HG02759 (cell line): ENCODE results near the gene COBL.

Experiments
- ATAC-seq: cut with Tn5 transposase; IDR thresholded peaks from one replicate; pipeline ENCODE4 v1.9.1; 2021; ENCODE audit warnings: mild to moderate bottlenecking, moderate library complexity; ENCODE audit not compliant: unreplicated experiment

The COBL gene

GRCh38 chr7:51278797-51279196 is 37.8 kb downstream of the COBL start:
- ATAC-seq: no peak

DNA sequence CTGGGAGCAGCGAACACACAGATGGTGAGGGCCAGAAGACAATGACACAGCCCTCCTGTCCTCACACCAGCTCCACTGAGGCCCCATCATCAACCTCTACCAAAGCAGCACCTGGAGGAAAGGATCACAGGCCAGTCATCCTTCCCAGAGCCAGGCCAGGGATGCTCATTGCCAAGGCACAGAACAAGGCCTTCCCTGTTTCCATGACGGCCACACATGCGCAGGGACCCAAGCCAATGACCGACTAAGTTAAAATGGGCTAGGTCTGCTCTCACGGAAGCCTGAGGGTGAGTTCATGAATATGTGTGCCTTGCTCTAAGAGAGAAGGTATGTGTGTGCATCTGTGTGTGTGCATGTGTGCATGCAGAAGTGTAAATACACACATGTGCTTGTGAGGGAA is 39.6 kb downstream of the COBL start:
- no peak for ATAC-seq

DNA sequence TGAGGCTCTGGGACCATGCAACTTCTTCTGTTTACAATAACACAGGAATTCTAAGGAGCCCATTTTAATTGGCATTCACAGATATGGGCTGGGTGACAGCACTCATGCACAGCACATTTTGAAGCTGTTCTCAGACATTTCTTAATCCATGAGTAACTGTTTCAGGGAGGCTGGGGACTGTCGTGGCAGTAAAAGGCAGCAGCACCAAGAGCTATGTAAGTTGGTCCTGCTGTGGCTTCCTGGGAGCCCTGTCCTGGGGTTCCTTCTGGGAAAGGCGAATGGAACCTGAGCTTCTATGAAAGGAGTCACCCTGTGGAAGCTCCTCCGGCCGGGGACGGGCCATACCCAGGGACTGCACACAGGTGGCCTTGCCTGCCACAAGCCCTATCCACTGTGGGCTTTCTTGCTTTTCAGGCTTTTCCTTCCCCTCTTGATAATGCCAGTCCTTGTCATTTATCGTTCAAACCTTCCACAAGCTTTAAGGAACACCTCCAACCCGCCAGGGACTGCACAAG is 40.5 kb downstream of the COBL start:
- no peak for ATAC-seq

DNA sequence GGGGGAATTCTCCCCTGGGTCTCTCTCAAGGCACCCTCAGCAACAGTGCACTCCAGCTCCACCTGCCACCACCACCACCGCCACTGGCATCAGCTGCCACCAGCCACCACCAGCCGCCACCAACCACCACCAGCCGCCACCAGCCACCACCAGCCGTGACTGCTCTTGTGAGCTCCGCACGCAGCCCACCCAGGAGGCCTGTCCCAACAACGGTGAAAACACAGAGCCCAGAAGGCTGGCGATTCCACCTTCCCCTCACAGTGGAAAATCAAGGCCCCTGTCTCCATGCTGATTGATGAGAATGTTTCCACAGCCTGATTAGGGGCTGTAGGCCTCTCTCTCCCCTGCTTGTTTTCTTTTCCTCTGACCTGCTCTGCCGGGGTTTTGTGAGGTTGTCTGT is 41.1 kb downstream of the COBL start:
- ATAC-seq: no peak

DNA sequence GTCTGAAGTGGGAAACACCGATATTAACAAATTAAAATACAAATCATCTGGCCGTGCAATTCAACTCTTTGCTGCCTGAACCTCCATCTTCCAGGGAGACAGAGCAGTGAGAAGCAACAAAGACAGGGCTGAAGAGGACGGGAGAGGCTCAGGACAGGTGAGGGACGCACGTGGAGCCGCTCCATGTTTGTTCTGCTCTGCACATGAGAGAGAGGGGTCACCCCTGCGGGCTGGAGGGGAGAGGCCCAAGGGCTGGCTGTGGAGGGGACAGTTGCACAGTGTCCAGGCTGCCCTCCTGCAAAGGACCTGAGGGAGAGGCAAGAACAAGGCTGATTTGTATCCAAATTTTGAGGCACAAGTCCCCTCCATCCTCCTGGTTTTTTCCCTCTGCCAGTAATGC is 41.7 kb downstream of the COBL start:
- no peak for ATAC-seq

DNA sequence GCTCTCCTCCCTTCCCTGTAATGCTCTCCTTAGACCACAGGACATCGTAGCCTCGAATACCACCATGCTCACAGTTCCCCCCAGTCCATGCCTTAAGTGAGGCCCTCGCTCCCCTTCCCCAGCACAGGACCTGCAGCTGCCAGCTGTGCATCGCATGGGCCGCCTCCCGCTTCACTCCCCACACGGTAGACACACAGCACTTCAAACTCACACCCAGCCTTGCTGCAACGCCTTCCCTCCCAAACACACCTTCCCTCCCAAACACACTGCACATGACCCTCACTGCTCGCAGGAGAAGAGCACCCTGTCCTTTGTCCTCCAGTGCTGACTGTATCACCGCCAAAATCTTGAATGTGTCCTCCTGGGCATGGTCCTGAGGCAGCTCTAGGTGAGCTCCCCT is 42.6 kb downstream of the COBL start:
- no peak for ATAC-seq

DNA sequence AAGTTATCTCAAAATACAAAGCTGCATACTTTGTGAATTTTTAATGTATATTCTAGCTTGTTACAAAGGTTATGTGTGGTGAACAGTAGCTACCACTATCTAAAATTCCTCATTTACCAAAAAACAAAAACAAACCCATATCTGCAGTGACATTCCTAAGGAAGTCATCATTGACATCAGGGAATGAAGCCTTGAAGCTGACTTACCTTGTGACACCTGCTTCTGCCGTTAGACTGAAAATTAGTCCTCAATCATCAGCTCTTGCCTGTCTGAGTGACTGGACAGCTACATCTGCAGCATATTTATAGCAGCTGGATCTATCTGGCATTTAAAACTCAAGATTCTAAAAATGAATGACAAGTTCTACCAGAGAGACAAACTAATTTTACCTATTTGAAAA is 43.2 kb downstream of the COBL start:
- ATAC-seq: no peak

GRCh38 chr7:51270965-51271364 is 45.6 kb downstream of the COBL start:
- no peak for ATAC-seq

DNA sequence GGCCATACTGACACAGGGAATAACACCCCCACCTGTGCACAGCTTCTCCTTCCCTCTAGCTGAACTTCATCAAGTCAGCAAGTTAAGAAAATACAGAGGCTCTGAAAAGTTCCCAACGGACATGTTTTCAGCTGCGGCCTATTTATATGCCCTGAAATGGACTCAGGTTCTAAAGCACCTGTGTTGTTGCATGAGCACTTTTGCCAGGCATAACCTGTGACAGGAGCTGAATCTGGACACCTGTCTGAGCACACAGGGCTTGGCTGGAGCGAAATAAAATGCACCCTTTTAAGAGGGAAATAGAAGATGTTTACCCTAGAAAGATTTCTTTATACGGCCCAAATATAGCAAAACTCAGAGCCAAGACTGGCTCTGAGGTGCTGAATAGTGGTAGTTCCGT is 46.7 kb downstream of the COBL start:
- no peak for ATAC-seq

GRCh38 chr7:51269321-51269720 is 47.3 kb downstream of the COBL start:
- no peak for ATAC-seq

- ATAC-seq: no peak
Measured at GRCh38 chr7:51268859-51269258, 47.8 kb downstream of the COBL start.

GRCh38 chr7:51267169-51267568 is 49.4 kb downstream of the COBL start:
- ATAC-seq: no peak

DNA sequence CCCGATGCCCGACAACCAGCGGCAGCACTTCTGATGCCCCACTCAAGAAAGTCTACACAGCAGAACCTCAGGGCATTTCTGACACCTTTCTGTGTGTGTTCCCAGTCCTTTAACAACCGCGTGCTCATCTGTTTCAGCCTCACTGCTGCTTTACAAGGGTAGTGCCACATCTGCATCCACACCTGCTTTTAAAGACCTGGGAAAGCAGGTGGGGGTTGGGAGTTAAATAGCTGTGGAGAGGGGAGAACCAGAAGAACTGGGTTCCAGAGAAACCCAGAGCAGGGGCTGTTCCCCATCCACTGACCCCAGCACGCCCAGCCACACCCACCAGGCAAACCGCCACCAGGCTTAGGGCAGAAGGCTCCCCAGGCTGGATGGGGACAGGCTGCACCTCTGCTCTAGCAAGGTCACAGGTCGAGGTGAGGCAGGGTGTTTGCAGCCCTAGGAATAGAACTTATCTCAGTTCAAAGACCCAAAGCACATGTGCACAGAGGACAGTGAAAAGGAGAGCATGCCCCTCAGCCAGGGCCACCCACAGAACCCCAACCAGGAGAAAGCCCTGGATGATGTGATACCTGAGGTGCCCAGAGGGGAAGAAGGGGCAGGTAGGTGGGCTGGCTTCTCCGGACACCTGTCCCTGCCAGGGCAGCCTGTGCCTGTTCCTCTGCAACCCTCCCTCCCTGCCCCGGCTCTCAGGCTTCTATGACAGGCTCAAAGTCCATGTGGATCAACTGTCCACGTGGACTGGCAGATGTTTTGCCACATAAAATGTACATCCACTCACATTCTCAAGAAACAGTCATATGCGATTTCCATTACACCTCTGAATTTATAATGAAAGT is 51.3 kb downstream of the COBL start:
- no peak for ATAC-seq

- ATAC-seq: no peak
Measured at GRCh38 chr7:51263631-51264484, 52.8 kb downstream of the COBL start.

- no peak for ATAC-seq
Measured at GRCh38 chr7:51262796-51263531, 53.6 kb downstream of the COBL start.

- ATAC-seq: no peak
Measured at GRCh38 chr7:51261950-51262795, 54.4 kb downstream of the COBL start.

- ATAC-seq: no peak
Measured at GRCh38 chr7:51261117-51261835, 55.3 kb downstream of the COBL start.

DNA sequence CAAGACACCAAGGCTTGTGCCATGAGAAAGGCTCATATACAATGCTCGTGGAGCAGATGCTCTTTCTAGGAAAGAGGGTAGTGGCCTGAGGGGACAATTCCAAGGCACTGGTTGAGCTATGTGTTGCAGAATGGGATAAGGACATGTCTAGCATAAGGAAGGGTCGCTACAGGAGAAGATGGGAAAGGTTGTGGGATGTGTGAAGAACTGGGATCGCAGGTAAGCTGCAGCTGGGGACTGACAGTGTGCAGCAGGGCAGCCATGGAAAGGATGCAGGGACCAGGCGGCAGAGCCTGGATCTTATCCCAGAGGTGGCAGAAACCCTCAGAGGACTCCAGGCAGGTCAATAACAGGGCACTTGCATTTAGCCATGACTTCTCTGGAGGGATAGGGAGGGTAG is 56.1 kb downstream of the COBL start:
- ATAC-seq: no peak

DNA sequence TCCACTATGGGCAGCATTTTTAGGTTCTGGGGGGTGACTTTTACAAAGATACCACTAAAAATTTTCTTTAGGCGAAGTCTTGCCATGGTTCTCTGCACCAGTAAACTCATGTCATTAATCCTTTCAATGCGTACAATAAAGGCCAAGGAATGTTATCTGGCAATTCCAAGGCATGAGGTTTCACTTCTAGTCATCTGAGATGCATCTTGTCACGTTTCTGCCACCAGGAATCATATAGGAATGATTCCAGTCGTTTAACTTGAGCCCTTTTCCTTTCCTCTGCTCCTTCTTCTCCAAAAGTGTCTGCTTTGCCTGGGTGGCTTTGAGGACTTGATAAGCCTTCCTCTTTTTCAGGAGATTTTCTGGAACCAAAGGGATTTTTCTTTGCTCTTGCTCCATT is 56.8 kb downstream of the COBL start:
- ATAC-seq: no peak

- no peak for ATAC-seq
Measured at GRCh38 chr7:51256916-51257315, 59.7 kb downstream of the COBL start.
